SKM-1 treated with dmso at 0.1 percent for 144 hours (cell line): ENCODE results near the gene WHRN.

Source experiments
- DNase-seq: peaks from one replicate; lab custom pipeline; 2025; ENCODE audit not compliant: unreplicated experiment; lab: John Stamatoyannopoulos, UW

WHRN gene

DNA sequence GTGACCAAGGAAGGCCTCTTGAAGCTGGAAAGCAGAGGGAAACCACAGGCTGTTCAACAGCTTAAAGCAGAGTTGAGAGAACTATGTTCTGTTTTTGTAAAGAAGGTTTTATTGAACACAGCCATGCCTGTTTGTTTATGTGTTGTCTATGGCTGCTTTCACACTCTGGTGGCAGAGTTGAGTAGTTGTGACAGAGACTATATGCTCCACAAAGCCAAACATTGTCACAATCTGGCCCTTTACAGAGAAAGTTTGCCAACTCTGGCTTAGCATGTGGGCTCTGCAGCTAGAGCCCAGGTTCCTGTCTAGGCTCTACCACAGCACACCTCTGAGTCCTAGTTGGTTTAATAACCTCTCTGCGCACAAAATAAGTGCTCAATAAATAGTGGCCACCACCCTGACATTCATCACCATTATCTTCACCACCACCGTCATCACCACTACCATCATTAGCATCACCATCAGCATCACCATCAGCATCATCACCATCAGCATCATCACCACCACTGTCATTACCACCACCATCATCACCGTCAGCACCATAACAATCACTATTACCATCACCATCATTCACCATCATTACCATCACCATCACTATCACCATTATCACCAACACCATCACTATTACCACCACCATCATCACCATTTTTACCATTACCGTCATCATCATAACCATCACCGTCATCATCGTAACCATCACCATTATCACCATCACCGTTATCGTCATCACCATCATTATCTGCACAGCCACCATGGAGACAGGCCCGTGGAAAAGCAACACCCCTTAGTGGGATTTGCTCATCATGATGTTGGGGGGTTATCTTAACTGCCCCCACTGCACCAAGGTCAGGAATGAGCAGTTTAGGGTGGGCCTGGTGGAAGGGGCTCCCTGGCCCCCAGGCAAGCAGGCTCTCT lies 135.8 kb downstream of the WHRN start:
- no peak for DNase-seq

GRCh38 chr9:114367772-114368569 lies 137.3 kb downstream of the WHRN start:
- no peak for DNase-seq

GRCh38 chr9:114367366-114367765 lies 137.9 kb downstream of the WHRN start:
- DNase-seq: no peak

- DNase-seq: no peak
Observed at GRCh38 chr9:114366334-114367128, 138.7 kb downstream of the WHRN start.

DNA sequence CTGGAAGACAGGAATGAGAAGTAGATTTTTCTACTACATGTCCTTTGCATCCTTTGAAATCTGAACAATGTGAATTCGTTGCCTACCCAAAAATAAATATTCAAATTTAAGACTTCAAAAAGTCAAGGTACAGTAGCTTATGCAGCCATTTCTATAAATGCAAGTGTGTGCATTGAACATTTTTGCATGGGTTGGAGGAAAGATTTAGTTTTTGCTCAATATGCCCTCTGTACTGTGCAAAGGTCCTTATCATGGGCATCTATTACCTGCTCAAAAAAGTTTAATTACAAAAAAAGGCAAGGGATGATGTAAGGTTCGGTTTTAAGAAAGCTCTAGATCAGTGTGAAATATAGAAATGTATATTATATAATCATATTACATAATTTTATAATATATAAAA lies 140.1 kb downstream of the WHRN start:
- DNase-seq: no peak

DNA sequence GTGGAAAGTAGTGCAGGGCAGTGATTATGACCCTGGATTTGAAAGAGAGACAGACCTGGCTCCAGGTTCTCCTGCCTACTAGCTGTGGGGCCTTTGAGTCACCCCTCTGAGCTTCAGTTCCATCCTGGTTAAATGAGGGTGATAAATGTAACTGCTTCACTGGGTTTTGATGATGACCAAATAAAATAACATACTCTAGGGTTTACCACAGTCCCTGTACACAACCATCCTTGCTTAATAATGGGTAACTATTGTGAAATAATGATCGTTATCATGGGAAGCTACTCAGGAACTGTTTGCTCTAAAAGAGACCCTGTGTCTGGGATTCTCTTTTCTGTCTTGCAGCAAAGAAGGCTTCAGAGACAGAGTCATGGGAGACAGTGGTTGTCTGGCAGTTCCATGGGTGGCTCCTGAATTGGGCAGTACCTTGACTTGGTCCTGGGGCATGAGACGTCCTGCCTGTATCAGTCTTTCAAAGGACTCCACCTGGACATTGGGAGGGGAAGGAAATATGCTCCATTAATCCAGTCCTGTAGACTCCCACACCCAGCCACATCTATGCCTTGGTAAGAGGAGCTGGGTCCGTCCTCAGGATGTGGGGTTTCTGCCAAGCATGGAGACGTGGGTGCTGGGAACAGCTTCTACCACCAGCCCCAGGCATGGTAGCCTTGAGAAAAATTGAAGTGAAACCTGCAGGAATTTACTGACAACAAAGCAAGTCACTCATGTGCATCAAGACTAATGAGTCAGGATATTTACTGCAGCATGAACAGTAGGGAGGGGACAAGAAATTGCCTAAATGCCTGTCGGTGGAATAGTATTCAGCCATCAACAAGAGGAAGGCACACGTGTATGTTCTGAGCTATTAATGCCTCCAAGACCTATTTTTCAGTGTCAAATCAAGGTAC lies 140.9 kb downstream of the WHRN start:
- DNase-seq: no peak

DNA sequence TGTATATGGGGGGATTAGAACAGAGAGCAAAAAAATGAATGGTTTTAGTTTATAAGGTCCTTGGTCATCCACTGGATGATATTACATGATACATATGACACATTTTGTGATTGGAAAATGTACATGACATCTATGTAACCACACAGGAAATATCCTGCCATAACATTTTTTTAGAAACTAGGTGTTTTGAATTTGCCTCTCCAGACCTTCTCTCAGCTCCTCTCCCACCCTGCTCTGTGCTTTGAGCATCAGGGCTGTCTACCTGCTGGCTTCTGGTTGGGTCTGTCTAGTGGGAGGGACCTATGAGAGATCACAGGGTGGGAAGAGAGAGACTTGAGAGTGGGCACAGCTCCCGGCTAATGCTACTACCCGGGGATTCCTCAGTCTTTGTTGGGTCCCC lies 141.8 kb downstream of the WHRN start:
- no peak for DNase-seq

- DNase-seq: no peak
Observed at GRCh38 chr9:114362394-114362793, 142.9 kb downstream of the WHRN start.

GRCh38 chr9:114361542-114361941 lies 143.7 kb downstream of the WHRN start:
- DNase-seq: no peak

GRCh38 chr9:114359801-114360200 lies 145.5 kb downstream of the WHRN start:
- DNase-seq: no peak

DNA sequence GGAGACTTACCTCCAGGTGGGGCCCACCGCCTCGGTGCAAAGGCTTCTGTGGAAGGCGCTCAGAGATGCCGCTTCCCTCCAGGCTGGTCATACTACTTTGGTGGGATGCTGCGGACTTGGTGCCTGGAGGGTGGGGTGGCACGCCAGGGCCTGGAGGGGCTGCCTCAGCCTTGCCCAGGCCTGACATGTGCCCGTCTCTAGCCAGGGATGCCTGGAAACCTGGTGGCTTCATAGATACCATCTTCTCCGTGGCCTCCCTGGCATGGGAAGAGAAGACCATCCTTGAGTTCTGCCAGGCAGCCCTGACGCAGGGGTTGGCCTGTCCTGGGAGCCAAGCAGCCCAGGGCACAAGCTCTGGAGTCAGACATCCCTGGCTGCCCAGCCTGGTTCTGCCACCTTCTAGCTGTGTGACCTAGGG lies 147.4 kb downstream of the WHRN start:
- DNase-seq: no peak

DNA sequence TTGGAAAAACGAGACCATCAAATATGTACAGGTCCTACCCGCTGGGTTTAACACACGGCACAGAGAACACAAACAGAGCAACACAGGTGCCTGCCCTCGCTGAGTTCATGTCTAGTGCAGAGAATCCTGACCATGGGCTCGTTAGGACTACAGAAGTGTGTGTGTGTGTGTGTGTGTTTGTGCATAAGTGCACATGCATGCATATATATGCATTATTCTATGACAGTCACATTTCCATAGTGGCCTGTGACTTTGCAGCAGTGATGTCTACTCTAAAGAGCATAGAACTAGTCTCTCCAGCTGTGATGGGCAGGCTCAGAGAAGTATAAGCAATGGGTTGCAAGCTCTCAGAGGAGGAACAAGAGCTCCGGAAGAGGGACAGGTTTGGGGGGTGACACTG lies 147.9 kb downstream of the WHRN start:
- DNase-seq: no peak

GRCh38 chr9:114356792-114357191 lies 148.5 kb downstream of the WHRN start:
- no peak for DNase-seq

- no peak for DNase-seq
Observed at GRCh38 chr9:114355821-114356220, 149.5 kb downstream of the WHRN start.
